Measurements from ENCODE around the gene NFKBIL1. TPM values are rescaled to one million over a fixed set of nuclear protein-coding genes. Genes with fewer than 3 reads are reported as not detected.
"Not testable (repeated sequence)": the region's sequence is repeated elsewhere in the genome, so short reads cannot be mapped to it uniquely, and the experiment has no call there.

NFKBIL1 gene
- total RNA-seq, 2 donors from 2014 or later: 28.0 to 36.6 TPM

DNA sequence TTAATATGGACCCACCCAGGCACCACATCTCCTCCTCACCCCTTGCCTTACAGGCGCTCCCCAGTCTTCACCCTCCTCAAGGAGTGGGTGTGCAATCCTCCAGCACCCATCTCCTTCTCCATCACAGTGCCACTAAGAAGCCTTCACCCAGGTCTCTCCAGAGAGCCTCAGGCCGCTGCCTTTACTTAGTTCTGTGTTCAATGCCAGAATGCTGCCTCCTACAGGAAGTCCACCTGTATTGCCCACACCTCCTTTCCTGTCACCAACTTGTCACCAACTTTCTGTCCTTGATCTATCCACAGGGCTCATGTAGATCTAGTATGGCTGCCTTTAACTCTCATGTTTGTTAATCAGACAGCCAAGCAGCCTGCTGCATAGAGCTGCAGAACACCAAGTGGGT lies 38.1 kb downstream of the NFKBIL1 start:
- Mint-ChIP-seq H3K9me3 (no peaks in the 10 kb centered on the region), H3K4me1 (ENCODE audit: low read depth) (peaks cover 84% of the 10 kb centered on the region), H3K27me3 (ENCODE audit: low read depth) (no peaks in the 10 kb centered on the region), H3K27ac (peak overlapping the region; percentile 88), H3K4me3 (peak overlapping the region; percentile 80 to 83), H3K36me3 (ENCODE audit: insufficient read depth in 2 of 2) (peaks cover 8 to 9% of the 10 kb centered on the region in 2 donors)
- ATAC-seq (replicated peaks in 1 of 2) (peak; percentile 28 to 31), DNase-seq (peak; percentile 57)

DNA sequence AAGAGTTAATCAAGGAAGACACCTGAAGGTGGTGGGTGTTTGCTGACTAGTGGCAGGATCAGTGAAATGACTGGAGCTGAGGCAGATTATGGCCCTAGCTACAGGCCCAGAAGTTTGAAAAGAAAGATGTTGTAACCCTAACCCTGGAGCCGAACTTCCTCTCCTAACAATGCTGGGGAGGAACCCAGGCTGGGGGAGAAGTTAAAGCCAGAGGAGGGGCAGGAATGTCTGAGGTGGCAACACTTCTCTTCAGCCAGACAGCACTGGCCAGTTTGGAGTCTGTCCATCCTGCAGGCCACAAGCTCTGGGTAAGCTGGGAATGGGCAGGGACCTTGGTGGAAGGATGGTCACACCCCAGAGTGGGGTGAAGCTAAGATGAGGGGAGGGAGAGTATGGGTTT lies 38.6 kb downstream of the NFKBIL1 start, which contains the start of gene LST1:
LST1 (plus strand) TSS at position 270 of the 400 bp plus-strand sequence. CDS start 1,023 bp downstream, outside the sequence.
- H3K4me1 Mint-ChIP-seq (ENCODE audit: low read depth): peaks cover 81% of the 10 kb centered on the region
- no peaks in the 10 kb centered on the region for H3K9me3 Mint-ChIP-seq
- peaks cover 7 to 8% of the 10 kb centered on the region in 2 donors for H3K36me3 Mint-ChIP-seq (ENCODE audit: insufficient read depth in 2 of 2)
- no peaks in the 10 kb centered on the region for H3K27me3 Mint-ChIP-seq (ENCODE audit: low read depth)
- H3K4me3 Mint-ChIP-seq: peak within 1 kb of the TSS; percentile 80 to 83
- ATAC-seq (replicated peaks in 1 of 2) (peak in 1 of 2 donors; percentile 5), DNase-seq (no peak)
- peak within 1 kb of the TSS; percentile 95 for H3K27ac Mint-ChIP-seq

- Mint-ChIP-seq H3K9me3 (no peaks in the 10 kb centered on the region), H3K4me1 (ENCODE audit: low read depth) (peaks cover 74% of the 10 kb centered on the region), H3K36me3 (ENCODE audit: insufficient read depth in 2 of 2) (peaks cover 2 to 5% of the 10 kb centered on the region in 2 donors), H3K27ac (peak overlapping the region; percentile 95), H3K4me3 (peak overlapping the region; percentile 80 to 83), H3K27me3 (ENCODE audit: low read depth) (no peaks in the 10 kb centered on the region)
- ATAC-seq (replicated peaks in 1 of 2): peak; percentile 30 to 34
- DNase-seq: peak in 1 of 2 donors; percentile 31
These were observed 39.3 kb downstream of the NFKBIL1 start for GRCh38 chr6:31586599-31587281.

DNA sequence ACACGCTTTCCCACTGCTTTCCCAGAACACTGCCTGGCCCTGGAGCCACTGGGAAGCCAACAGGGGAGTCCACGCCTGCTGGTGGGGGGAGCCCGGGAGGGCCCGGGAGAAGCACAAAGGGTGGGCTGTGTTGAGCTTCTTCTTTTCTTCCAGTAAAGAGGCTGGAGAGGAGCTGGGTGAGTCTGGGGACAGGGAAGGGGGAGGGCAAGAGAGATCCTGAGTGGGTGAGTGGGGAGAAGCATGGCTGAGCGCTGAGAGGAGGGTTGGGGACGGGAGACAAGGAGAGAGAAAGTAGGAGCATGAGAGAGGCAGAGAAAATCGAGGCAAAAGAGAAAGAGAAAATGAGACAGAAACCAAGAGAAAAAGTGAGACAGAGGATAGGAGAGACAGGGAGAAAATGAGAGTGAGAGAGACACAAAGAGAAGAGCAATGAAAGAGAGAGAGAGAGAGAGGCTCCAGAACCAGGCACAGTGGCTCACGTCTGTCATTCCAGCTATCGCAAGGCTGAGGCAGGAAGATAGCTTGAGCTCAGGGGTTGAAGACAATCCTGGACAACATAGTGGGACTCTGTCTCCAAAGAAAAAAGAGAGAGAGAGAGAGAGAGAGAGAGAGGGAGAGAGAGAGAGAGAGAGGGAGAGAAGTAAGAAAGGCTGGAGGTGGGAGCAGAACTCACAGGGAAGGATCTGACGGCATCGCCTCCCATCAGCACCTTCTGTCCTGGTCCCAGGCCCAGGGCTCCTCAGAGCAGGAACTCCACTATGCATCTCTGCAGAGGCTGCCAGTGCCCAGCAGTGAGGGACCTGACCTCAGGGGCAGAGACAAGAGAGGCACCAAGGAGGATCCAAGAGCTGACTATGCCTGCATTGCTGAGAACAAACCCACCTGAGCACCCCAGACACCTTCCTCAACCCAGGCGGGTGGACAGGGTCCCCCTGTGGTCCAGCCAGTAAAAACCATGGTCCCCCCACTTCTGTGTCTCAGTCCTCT lies 40.7 kb downstream of the NFKBIL1 start:
- peak; percentile 9 to 10 for ATAC-seq (replicated peaks in 1 of 2)

DNA sequence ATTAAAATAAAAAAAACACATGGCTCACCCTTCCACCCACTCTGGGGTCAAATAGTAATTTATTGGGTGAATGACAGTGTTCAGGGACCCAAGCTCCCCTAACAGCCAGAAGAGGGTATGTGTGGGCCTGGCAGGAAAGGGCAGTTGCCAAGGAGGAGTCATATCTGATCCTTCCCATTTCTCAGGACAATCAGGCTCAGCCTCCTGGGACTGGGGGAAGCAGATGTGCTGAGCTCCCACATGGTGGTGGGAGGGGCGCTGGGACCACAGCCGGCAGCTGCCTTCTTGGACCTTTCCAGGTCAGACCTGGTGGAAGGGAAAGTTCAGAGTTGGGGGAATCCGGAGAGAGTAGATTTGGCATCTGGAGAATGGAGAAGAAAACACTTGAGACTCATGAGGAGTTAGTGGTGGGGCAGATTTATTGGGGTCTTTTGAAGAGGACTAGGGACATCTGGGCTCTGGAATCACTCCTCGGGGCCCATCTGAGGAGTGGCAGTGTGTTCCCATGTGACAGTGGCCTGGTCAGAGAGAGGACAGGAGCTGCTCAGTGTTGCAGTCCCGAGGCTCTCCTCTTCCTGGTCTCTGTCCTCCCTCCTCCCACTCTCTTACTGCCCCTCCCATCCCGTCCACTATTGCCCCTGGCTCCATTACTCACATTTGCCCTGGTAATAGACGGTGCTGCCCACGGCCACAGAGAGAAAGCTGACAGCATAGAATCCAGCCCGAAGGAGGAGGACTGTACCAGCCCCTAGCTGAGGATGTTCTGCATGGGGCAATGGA lies 41.7 kb downstream of the NFKBIL1 start:
- Mint-ChIP-seq H3K27ac (peak overlapping the region; percentile 4), H3K27me3 (ENCODE audit: low read depth) (no peaks in the 10 kb centered on the region), H3K36me3 (ENCODE audit: insufficient read depth in 2 of 2) (no peaks in the 10 kb centered on the region), H3K4me1 (ENCODE audit: low read depth) (peaks cover 74% of the 10 kb centered on the region), H3K9me3 (no peaks in the 10 kb centered on the region), H3K4me3 (no peak overlapping the region)
- ATAC-seq (replicated peaks in 1 of 2) (no peak), DNase-seq (no peak)

More for the DNA sequence above, 40.7 kb downstream of the NFKBIL1 start:
- Mint-ChIP-seq H3K27me3 (ENCODE audit: low read depth) (no peaks in the 10 kb centered on the region), H3K9me3 (no peaks in the 10 kb centered on the region), H3K4me1 (ENCODE audit: low read depth) (peaks cover 73% of the 10 kb centered on the region), H3K27ac (peak overlapping the region; percentile 75), H3K4me3 (peak overlapping the region; percentile 78 to 83), H3K36me3 (ENCODE audit: insufficient read depth in 2 of 2) (no peaks in the 10 kb centered on the region)
- DNase-seq: no peak

GRCh38 chr6:31590691-31591090 lies 43.3 kb downstream of the NFKBIL1 start:
- not testable (repeated sequence) for H3K4me3 Mint-ChIP-seq; H3K27ac Mint-ChIP-seq; H3K36me3 Mint-ChIP-seq (ENCODE audit: insufficient read depth in 2 of 2); H3K27me3 Mint-ChIP-seq (ENCODE audit: low read depth); DNase-seq; H3K9me3 Mint-ChIP-seq; ATAC-seq (replicated peaks in 1 of 2)
- peaks cover 63% of the 10 kb centered on the region for H3K4me1 Mint-ChIP-seq (ENCODE audit: low read depth)

- Mint-ChIP-seq H3K27me3 (ENCODE audit: low read depth) (no peaks in the 10 kb centered on the region), H3K4me3 (peak overlapping the region; percentile 36 to 67), H3K4me1 (ENCODE audit: low read depth) (peaks cover 57% of the 10 kb centered on the region)
These were observed 45.0 kb downstream of the NFKBIL1 start for GRCh38 chr6:31592396-31592771.

DNA sequence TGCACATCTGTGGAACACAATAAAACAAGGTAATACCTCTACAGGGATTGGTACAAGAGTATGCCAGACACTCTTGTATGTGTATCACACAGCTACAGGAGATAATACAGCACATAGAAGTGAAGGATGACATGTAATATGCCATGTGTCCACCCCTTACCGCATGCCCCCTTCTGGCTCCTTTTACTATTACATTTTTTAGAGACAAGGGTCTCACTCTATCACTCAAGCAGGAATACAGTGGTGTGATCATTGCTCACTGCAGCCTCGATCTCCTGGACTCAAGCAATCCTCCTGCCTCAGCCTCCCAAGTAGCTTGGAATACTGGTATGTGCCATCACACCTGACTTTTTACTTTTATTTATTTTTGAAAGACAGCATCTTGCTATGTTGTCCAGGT lies 49.6 kb downstream of the NFKBIL1 start:
- Mint-ChIP-seq H3K4me3 (no peak overlapping the region), H3K36me3 (ENCODE audit: insufficient read depth in 2 of 2) (peaks cover 0 to 4% of the 10 kb centered on the region in 2 donors), H3K27me3 (ENCODE audit: low read depth) (no peaks in the 10 kb centered on the region), H3K9me3 (no peaks in the 10 kb centered on the region), H3K4me1 (ENCODE audit: low read depth) (peaks cover 47% of the 10 kb centered on the region), H3K27ac (no peak overlapping the region)
- peak; percentile 62 for ATAC-seq (replicated peaks in 1 of 2)
- peak; percentile 41 to 55 for DNase-seq

More at GRCh38 chr6:31592396-31592771, 45.0 kb downstream of the NFKBIL1 start:
- DNase-seq (no peak), ATAC-seq (replicated peaks in 1 of 2) (peak in 1 of 2 donors; percentile 15)
- peak overlapping the region; percentile 3 for H3K27ac Mint-ChIP-seq
- H3K36me3 Mint-ChIP-seq (ENCODE audit: insufficient read depth in 2 of 2): peaks cover 0 to 4% of the 10 kb centered on the region in 2 donors
- H3K9me3 Mint-ChIP-seq: no peaks in the 10 kb centered on the region

- DNase-seq (no peak), ATAC-seq (replicated peaks in 1 of 2) (no peak)
- H3K9me3 Mint-ChIP-seq: no peaks in the 10 kb centered on the region
- no peaks in the 10 kb centered on the region for H3K4me1 Mint-ChIP-seq (ENCODE audit: low read depth)
- H3K4me3 Mint-ChIP-seq: no peak overlapping the region
- H3K27me3 Mint-ChIP-seq (ENCODE audit: low read depth): no peaks in the 10 kb centered on the region
- H3K36me3 Mint-ChIP-seq (ENCODE audit: insufficient read depth in 2 of 2): no peaks in the 10 kb centered on the region
- H3K27ac Mint-ChIP-seq: no peak overlapping the region
These were observed 59.9 kb downstream of the NFKBIL1 start for GRCh38 chr6:31607317-31607716.

Other genes with a start within 250 kb of the NFKBIL1 start
- 1,000 to 10,000 TPM; 3,527 to 3,556 TPM for gene HLA-B, start 190.4 kb upstream of the NFKBIL1 start, total RNA-seq
- 1 to 10 TPM; 4.6 to 9.5 TPM for gene MICA, start 144.0 kb upstream of the NFKBIL1 start, total RNA-seq
- gene MICB, start 49.5 kb upstream of the NFKBIL1 start, total RNA-seq: 10 to 100 TPM; 18.7 to 22.3 TPM
- gene MCCD1, start 18.6 kb upstream of the NFKBIL1 start, total RNA-seq: not detected
- 100 to 1,000 TPM; 567 to 644 TPM for gene DDX39B, start 5.6 kb upstream of the NFKBIL1 start, total RNA-seq
- 1 to 10 TPM; 4.1 to 5.6 TPM for gene ATP6V1G2, start 1.0 kb upstream of the NFKBIL1 start, total RNA-seq
- 100 to 1,000 TPM in 1 of 2 donors, 10 to 100 TPM in 1; 77.2 to 110 TPM for gene LTA, start 24.7 kb downstream of the NFKBIL1 start, total RNA-seq
- gene TNF, start 28.0 kb downstream of the NFKBIL1 start, total RNA-seq: 10 to 100 TPM; 30.7 to 57.8 TPM
- 10 to 100 TPM; 43.4 to 61.8 TPM for gene LTB, start 34.8 kb downstream of the NFKBIL1 start, total RNA-seq
- gene LST1, start 38.7 kb downstream of the NFKBIL1 start, total RNA-seq: 10 to 100 TPM; 24.6 to 27.0 TPM
- gene NCR3, start 45.4 kb downstream of the NFKBIL1 start, total RNA-seq: 10 to 100 TPM; 15.0 to 24.7 TPM
- gene AIF1, start 67.6 kb downstream of the NFKBIL1 start, total RNA-seq: 10 to 100 TPM; 68.7 to 98.1 TPM
- 100 to 1,000 TPM; 260 to 285 TPM for gene PRRC2A, start 73.1 kb downstream of the NFKBIL1 start, total RNA-seq
- 100 to 1,000 TPM; 265 to 272 TPM for gene BAG6, start 105.1 kb downstream of the NFKBIL1 start, total RNA-seq
- 1 to 10 TPM; 5.0 to 6.0 TPM for gene APOM, start 108.3 kb downstream of the NFKBIL1 start, total RNA-seq
- 10 to 100 TPM; 21.1 to 22.5 TPM for gene C6orf47, start 113.2 kb downstream of the NFKBIL1 start, total RNA-seq
- gene GPANK1, start 117.4 kb downstream of the NFKBIL1 start, total RNA-seq: 10 to 100 TPM; 30.3 to 37.7 TPM
- gene CSNK2B, start 118.5 kb downstream of the NFKBIL1 start, total RNA-seq: 100 to 1,000 TPM; 208 to 209 TPM
- gene LY6G5B, start 122.4 kb downstream of the NFKBIL1 start, total RNA-seq: 10 to 100 TPM; 21.3 to 26.9 TPM
- 1 to 10 TPM; 2.3 to 6.9 TPM for gene LY6G5C, start 133.5 kb downstream of the NFKBIL1 start, total RNA-seq
- gene ABHD16A, start 155.7 kb downstream of the NFKBIL1 start, total RNA-seq: 10 to 100 TPM; 48.9 TPM
- not detected for gene LY6G6F, start 159.3 kb downstream of the NFKBIL1 start, total RNA-seq
- not detected for gene LY6G6D, start 167.7 kb downstream of the NFKBIL1 start, total RNA-seq
- under 1 TPM; 0.25 to 0.67 TPM for gene LY6G6C, start 174.1 kb downstream of the NFKBIL1 start, total RNA-seq
- gene MPIG6B, start 175.8 kb downstream of the NFKBIL1 start, total RNA-seq: under 1 TPM in 1 of 2 donors, not detected in 1; 0.10 TPM
- gene DDAH2, start 181.7 kb downstream of the NFKBIL1 start, total RNA-seq: 10 to 100 TPM; 19.0 to 19.6 TPM
- gene CLIC1, start 188.9 kb downstream of the NFKBIL1 start, total RNA-seq: 100 to 1,000 TPM; 253 to 318 TPM
- 10 to 100 TPM; 84.9 to 98.4 TPM for gene MSH5, start 192.4 kb downstream of the NFKBIL1 start, total RNA-seq
- gene SAPCD1, start 215.0 kb downstream of the NFKBIL1 start, total RNA-seq: 10 to 100 TPM; 15.7 to 18.0 TPM
- gene VWA7, start 229.7 kb downstream of the NFKBIL1 start, total RNA-seq: 1 to 10 TPM; 3.3 to 3.4 TPM
- 100 to 1,000 TPM in 1 of 2 donors, 10 to 100 TPM in 1; 91.3 to 101 TPM for gene VARS1, start 248.1 kb downstream of the NFKBIL1 start, total RNA-seq